ENCODE data around the gene CYP39A1. TPM values are rescaled to one million over a fixed set of nuclear protein-coding genes. Genes with fewer than 3 reads are reported as not detected.

Gene CYP39A1
- total and polyA plus RNA-seq, 10 of the 15 experiments (the other 5 are each of a cell fraction or from before 2014, with no cell fraction given) = not detected

GRCh38 chr6:46699970-46700369 lies 47.4 kb upstream of the CYP39A1 start:
- H3K4me3 ChIP-seq = no peak overlapping the region
- ChIA-PET SMC1A (ENCODE audit: uncharacterized antibody, unreplicated experiment) (no interaction called here), POLR2A (no interaction called here), CTCF (no interaction called here), RAD21 (ENCODE audit: unreplicated experiment) (interaction anchor here (0.6 kb wide), 1 partner anchor 448 kb away, joined by 3 read pairs; no protein-coding TSS in a partner anchor)
- no peaks in the 10 kb centered on the region for H3K27me3 ChIP-seq (replicated peaks in 1 of 2; ENCODE audit: control insufficient read depth in 2 of 2, insufficient read depth in 2 of 2, low read length in 1 of 2)
- no peaks in the 10 kb centered on the region for H3K79me2 ChIP-seq (ENCODE audit: control insufficient read depth, insufficient read depth, low read length)
- no peak overlapping the region for H2AFZ ChIP-seq (ENCODE audit: control insufficient read depth, low read depth, low read length)
- in situ Hi-C loops (cut with MboI) = no loop called here
- ATAC-seq (no peak), DNase-seq (ENCODE audit: low read depth, low spot score) (no peak), FAIRE-seq (no peak)
- no peaks in the 10 kb centered on the region for H3K9me3 ChIP-seq (replicated peaks; ENCODE audit: control insufficient read depth, insufficient read depth, low read length)
- no peak overlapping the region for H3K9ac ChIP-seq (ENCODE audit: control insufficient read depth, insufficient read depth, low read length)
- 0% methylated on average over 1 of the region's 1 CpG for WGBS (ENCODE audit: insufficient coverage, insufficient replicate concordance, low lambda C conversion rate, missing lambda C conversion rate)
- H4K20me1 ChIP-seq (ENCODE audit: control insufficient read depth, insufficient read depth) = no peaks in the 10 kb centered on the region
- no peak overlapping the region for H3K4me2 ChIP-seq (ENCODE audit: control insufficient read depth, insufficient read depth)
- H3K4me1 ChIP-seq (ENCODE audit: control insufficient read depth, insufficient read depth, low read length) = no peaks in the 10 kb centered on the region
- BruUV-seq (replicated peaks) = no TSS peak
- no peaks in the 10 kb centered on the region for H3K36me3 ChIP-seq (ENCODE audit: control insufficient read depth in 2 of 2, insufficient read depth in 2 of 2, low read length in 1 of 2)
- intact Hi-C loops (cut with micrococcal nuclease; ENCODE audit: unreplicated experiment) = no loop called here
- no peak overlapping the region for H3K27ac ChIP-seq (ENCODE audit: control insufficient read depth, insufficient read depth)
- TF ChIP-seq ZSCAN29 (IDR thresholded peaks at IDR 0.05) = no peak
- no peak for TF ChIP-seq ZBTB33 (IDR thresholded peaks at IDR 0.05)
- TF ChIP-seq PRDM15 (CRISPR knock-in tag; IDR thresholded peaks at IDR 0.05) = no peak
- no peak for TF ChIP-seq ELK1 (IDR thresholded peaks at IDR 0.05; ENCODE audit: low read depth, low read length)
- no peak for TF ChIP-seq ZNF622 (IDR thresholded peaks at IDR 0.05)
- TF ChIP-seq NFXL1 (IDR thresholded peaks at IDR 0.05; ENCODE audit: borderline replicate concordance) = no peak
- TF ChIP-seq RCOR1 (conservative IDR thresholded peaks at IDR 0.05; ENCODE audit: low read depth, low read length) = no peak
- no peak for TF ChIP-seq TAF1 (IDR thresholded peaks at IDR 0.05; ENCODE audit: borderline replicate concordance, low read depth, low read length)
- TF ChIP-seq KAT2A (conservative IDR thresholded peaks at IDR 0.05; ENCODE audit: control insufficient read depth, low read depth, low read length) = no peak
- TF ChIP-seq FOXK2 (IDR thresholded peaks at IDR 0.05) = no peak
- TF ChIP-seq POLR2AphosphoS5 (IDR thresholded peaks at IDR 0.05; ENCODE audit: low read length) = no peak
- TF ChIP-seq ETV6 (conservative IDR thresholded peaks at IDR 0.05 in 1 of 2, IDR thresholded peaks at IDR 0.05 in 1 of 2; ENCODE audit: borderline replicate concordance in 1 of 2, low read depth in 1 of 2) = no peak
- TF ChIP-seq ATF7 (IDR thresholded peaks at IDR 0.05; ENCODE audit: low read depth) = no peak
- TF ChIP-seq ZNF384 (IDR thresholded peaks at IDR 0.05; ENCODE audit: borderline replicate concordance, low read depth, low read length) = no peak
- TF ChIP-seq EGR1 (IDR thresholded peaks at IDR 0.05; ENCODE audit: borderline replicate concordance in 1 of 2, low read depth in 2 of 2, low read length in 2 of 2) = no peak
- no peak for TF ChIP-seq SMAD5 (IDR thresholded peaks at IDR 0.05; ENCODE audit: low read depth)
- no peak for TF ChIP-seq PML (IDR thresholded peaks at IDR 0.05; ENCODE audit: low read length)

Measured in GM12878 (cell line).